Measurements from ENCODE around the gene ATP5PD. TPM values are rescaled to one million over a fixed set of nuclear protein-coding genes. Genes with fewer than 3 reads are reported as not detected.

The ATP5PD gene
- total RNA-seq, 1 experiment from 2014 or later = 337 TPM

Other genes with a start within 250 kb of the ATP5PD start
- not detected in 2 replicates for gene GRIN2C, start 187.1 kb downstream of the ATP5PD start, total RNA-seq (2014; rRNA removed; shearing (Covaris generic))
- 6.7 and 7.2 TPM in 2 replicates for gene FDXR, start 174.0 kb downstream of the ATP5PD start, total RNA-seq (2014; rRNA removed; shearing (Covaris generic))
- gene FADS6, start 153.3 kb downstream of the ATP5PD start, total RNA-seq (2014; rRNA removed; shearing (Covaris generic)) = not detected in 2 replicates
- 0.08 and 0.14 TPM in 2 replicates for gene USH1G, start 123.7 kb downstream of the ATP5PD start, total RNA-seq (2014; rRNA removed; shearing (Covaris generic))
- gene OTOP2, start 122.7 kb downstream of the ATP5PD start, total RNA-seq (2014; rRNA removed; shearing (Covaris generic)) = not detected in 2 replicates
- gene OTOP3, start 111.1 kb downstream of the ATP5PD start, total RNA-seq (2014; rRNA removed; shearing (Covaris generic)) = not detected in 2 replicates
- gene HID1, start 74.2 kb downstream of the ATP5PD start, total RNA-seq (2014; rRNA removed; shearing (Covaris generic)) = 0.71 and 1.7 TPM in 2 replicates
- gene CDR2L, start 59.3 kb downstream of the ATP5PD start, total RNA-seq (2014; rRNA removed; shearing (Covaris generic)) = 10.9 and 11.3 TPM in 2 replicates
- gene MRPL58, start 34.3 kb downstream of the ATP5PD start, total RNA-seq (2014; rRNA removed; shearing (Covaris generic)) = 39.6 and 39.8 TPM in 2 replicates
- gene KCTD2, start 256 bp upstream of the ATP5PD start, total RNA-seq (2014; rRNA removed; shearing (Covaris generic)) = 34.4 and 34.5 TPM in 2 replicates
- 0.04 TPM in 1 of 2 replicates, not detected in the other for gene SLC16A5, start 41.0 kb upstream of the ATP5PD start, total RNA-seq (2014; rRNA removed; shearing (Covaris generic))
- 9.6 and 10.9 TPM in 2 replicates for gene ARMC7, start 63.0 kb upstream of the ATP5PD start, total RNA-seq (2014; rRNA removed; shearing (Covaris generic))
- gene NT5C, start 84.8 kb upstream of the ATP5PD start, total RNA-seq (2014; rRNA removed; shearing (Covaris generic)) = 34.5 and 36.0 TPM in 2 replicates
- gene JPT1, start 107.5 kb upstream of the ATP5PD start, total RNA-seq (2014; rRNA removed; shearing (Covaris generic)) = 313 and 320 TPM in 2 replicates
- 433 and 472 TPM in 2 replicates for gene SUMO2, start 136.0 kb upstream of the ATP5PD start, total RNA-seq (2014; rRNA removed; shearing (Covaris generic))
- 95.4 and 103 TPM in 2 replicates for gene NUP85, start 158.7 kb upstream of the ATP5PD start, total RNA-seq (2014; rRNA removed; shearing (Covaris generic))
- 21.8 and 26.6 TPM in 2 replicates for gene GGA3, start 214.6 kb upstream of the ATP5PD start, total RNA-seq (2014; rRNA removed; shearing (Covaris generic))
- 123 and 142 TPM in 2 replicates for gene MRPS7, start 214.9 kb upstream of the ATP5PD start, total RNA-seq (2014; rRNA removed; shearing (Covaris generic))
- 4.4 and 5.2 TPM in 2 replicates for gene MIF4GD, start 224.3 kb upstream of the ATP5PD start, total RNA-seq (2014; rRNA removed; shearing (Covaris generic))
- 16.2 and 18.7 TPM in 2 replicates for gene SLC25A19, start 242.5 kb upstream of the ATP5PD start, total RNA-seq (2014; rRNA removed; shearing (Covaris generic))

Measured in SJCRH30 (cell line).